Brain microvascular endothelial cell (primary cell): ENCODE results near the gene CORO7.

Experiments
- DNase-seq: peaks from one replicate; pipeline ENCODE4 v3.0.0-alpha.2; 2020
- H3K27ac ChIP-seq: fragments of 250-450 bp; sonication (Bioruptor Pico); 2 replicates; pipeline ENCODE4 v1.5.1; 2020; ENCODE audit warnings: mild to moderate bottlenecking, moderate library complexity
- H3K27me3 ChIP-seq: fragments of 250-450 bp; sonication (Bioruptor Pico); replicated peaks from 2 replicates; pipeline ENCODE4 v1.5.1; 2020; ENCODE audit warnings: mild to moderate bottlenecking
- H3K36me3 ChIP-seq: fragments of 250-450 bp; sonication (Bioruptor Pico); replicated peaks from 2 replicates; pipeline ENCODE4 v1.5.1; 2020; ENCODE audit warnings: mild to moderate bottlenecking
- H3K4me3 ChIP-seq: 2 replicates; pipeline ENCODE4 v1.5.1; 2011; ENCODE audit warnings: low read depth, mild to moderate bottlenecking, control low read depth, low read length, moderate library complexity
- in situ Hi-C: cut with HindIII; loops from 2 replicates; pipeline ENCODE4 v1.10.0; 2017; ENCODE audit warnings: low sequenced_read_pairs, low pct_ligation_motif_present
- TF ChIP-seq, protein P1 (sequence below): IDR thresholded peaks from 2 replicates; pipeline ENCODE4 v1.5.1; 2011; ENCODE audit warnings: low read depth, mild to moderate bottlenecking, moderate library complexity, low read length, control low read depth, inconsistent platforms; ENCODE audit errors: missing control alignments

Gene CORO7

DNA sequence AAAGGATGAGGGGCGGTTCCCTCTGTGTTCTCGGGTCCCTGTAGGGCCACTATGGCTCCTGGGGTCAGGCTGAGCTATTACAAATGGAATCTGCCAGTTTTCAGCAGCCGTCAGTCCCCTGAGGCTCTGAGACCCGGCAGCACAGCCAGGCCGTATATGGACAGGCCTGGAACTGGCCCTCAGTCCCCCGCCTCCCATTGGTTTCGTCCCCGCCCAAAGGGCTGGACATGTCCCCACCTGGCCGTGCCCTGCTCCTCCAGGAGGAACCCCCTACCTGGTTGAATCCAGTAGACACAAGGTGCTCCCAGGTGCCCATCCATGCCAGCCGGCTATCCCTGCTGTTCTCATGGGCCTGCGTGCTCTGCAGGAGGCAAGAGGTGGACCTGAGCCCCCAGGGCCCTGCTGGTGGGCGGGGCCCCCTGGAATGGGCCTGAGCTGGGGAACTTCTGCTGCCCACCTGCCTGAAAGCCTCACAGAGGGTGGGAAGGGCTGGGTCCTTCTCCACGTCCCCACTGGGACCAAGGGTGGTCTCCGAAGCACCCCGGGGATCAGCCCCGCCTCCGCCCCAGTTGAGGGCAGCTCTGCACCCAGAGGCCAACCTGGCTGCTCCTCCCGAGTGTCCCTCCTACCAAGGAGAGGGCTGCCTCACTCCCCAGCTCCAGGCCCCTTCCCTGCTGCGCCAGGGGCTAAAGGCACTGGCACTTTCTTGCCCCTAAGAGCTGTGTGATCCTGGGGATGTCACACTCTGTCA, 27.9 kb downstream of the CORO7 start:
- no peak for DNase-seq
- in situ Hi-C loops: no loop called here
- Histone ChIP-seq H3K4me3 (no peak overlapping the region), H3K27ac (peak overlapping the region; percentile 42), H3K27me3 (no peaks in the 10 kb centered on the region), H3K36me3 (peaks cover 2% of the 10 kb centered on the region)
- TF ChIP-seq, protein P1, sequence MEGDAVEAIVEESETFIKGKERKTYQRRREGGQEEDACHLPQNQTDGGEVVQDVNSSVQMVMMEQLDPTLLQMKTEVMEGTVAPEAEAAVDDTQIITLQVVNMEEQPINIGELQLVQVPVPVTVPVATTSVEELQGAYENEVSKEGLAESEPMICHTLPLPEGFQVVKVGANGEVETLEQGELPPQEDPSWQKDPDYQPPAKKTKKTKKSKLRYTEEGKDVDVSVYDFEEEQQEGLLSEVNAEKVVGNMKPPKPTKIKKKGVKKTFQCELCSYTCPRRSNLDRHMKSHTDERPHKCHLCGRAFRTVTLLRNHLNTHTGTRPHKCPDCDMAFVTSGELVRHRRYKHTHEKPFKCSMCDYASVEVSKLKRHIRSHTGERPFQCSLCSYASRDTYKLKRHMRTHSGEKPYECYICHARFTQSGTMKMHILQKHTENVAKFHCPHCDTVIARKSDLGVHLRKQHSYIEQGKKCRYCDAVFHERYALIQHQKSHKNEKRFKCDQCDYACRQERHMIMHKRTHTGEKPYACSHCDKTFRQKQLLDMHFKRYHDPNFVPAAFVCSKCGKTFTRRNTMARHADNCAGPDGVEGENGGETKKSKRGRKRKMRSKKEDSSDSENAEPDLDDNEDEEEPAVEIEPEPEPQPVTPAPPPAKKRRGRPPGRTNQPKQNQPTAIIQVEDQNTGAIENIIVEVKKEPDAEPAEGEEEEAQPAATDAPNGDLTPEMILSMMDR: no peak

DNA sequence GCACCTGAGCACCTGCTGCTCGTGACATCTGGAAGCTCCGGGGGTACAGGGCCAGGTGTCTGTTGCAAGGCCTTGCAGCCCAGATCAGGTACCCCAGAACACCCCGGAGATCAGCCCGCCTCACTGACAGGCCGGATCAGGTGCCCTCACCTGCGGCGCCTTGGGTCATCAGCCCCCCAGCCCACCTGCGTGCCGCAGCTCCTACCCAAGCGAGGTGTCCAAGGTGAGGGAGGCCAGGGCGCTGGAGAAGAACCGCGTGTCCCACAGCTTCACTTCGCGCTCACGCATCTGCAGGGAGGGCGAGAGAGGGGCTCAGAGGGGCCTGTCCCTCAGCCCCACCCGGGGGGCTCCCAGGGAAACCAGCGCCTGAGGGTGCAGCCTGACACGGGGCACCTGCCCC, 28.6 kb downstream of the CORO7 start:
- TF ChIP-seq, protein P1: no peak
- H3K4me3 ChIP-seq: no peak overlapping the region
- in situ Hi-C loops: no loop called here
- H3K27me3 ChIP-seq: no peaks in the 10 kb centered on the region
- DNase-seq: no peak
- no peak overlapping the region for H3K27ac ChIP-seq
- peaks cover 3% of the 10 kb centered on the region for H3K36me3 ChIP-seq

DNA sequence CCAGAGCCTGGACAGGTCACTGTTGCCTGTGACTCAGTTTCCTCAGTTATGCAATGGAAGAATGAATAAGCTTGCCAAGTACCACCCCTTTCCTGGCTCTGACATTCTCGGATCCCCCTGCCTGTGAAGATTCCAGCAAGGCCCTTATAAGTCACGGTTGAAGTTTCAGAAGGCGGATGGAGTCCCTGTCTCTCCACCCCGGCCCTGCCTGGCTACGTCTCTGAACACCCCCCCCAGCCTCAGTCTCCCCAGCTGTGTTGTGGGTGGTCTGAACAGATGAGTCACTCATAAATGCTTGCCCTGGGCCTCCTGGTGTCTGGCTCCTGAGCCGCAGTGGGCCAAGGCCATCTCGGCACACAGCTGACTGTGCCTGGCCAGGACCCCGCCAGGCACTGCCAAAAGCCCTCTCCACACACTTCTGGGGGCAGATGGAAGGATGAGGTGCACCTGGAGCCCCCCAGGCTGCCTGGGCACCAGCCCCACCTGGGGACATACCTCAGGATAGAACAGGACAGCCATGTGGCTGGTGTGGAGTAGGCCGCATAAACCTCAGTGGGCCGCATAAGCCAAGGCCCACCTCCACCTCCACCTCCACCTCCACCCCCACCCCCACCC, 29.3 kb downstream of the CORO7 start:
- in situ Hi-C loops: no loop called here
- Histone ChIP-seq H3K27me3 (no peaks in the 10 kb centered on the region), H3K36me3 (peaks cover 9% of the 10 kb centered on the region), H3K4me3 (no peak overlapping the region), H3K27ac (no peak overlapping the region)
- TF ChIP-seq, protein P1: no peak
- no peak for DNase-seq

DNA sequence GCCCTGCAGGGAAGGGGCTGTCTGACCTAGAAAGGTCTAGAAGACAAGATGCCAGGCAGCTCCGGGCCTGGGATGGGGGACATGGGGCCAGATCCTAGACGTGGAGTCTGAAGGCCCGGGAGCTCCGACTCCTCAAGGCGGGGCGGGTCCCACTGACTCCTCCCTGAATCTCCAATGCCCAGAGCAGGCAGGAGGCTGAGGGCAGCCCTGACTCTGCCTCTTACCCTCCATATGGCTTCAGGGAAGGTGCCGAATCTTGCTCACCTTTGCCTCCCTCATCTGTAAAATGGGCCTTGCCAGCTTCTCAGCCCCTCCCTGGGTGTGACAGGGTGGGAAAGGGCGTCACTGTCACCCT, 30.0 kb downstream of the CORO7 start:
- TF ChIP-seq, protein P1: no peak
- Histone ChIP-seq H3K4me3 (no peak overlapping the region), H3K27ac (no peak overlapping the region), H3K27me3 (no peaks in the 10 kb centered on the region), H3K36me3 (peaks cover 15% of the 10 kb centered on the region)
- no peak for DNase-seq
- in situ Hi-C loops: no loop called here

DNA sequence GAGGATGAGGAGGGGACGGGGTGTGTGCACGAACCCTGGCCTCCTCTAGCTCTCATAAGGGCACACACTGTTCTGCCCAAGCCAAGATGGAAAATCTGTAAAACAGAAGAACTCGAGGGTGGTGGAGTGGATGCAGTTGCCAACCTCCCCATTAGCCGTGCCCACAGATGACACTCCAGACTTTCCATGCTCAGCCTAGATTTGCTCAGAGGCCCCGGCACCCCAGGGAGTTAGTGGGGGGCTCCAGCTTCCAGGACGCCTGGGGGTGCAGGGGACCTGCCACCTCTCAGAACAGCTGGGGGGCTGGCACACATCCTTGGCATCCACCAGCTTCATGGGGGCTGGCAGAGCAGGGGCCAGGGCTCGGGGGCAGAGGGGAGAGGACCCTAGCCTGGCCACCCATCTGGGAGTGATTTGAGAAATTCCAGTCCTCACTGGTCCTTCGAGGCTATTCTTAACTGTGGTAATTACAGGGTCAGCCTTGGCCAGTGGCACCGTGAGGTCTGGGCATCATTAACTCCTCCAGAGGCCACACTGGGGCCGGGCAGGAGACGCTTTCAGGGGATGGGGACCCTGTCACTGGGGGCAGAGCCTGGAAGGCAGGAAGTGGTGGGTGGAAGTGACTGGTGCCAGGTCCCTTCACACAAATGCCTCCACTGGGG, 30.5 kb downstream of the CORO7 start:
- Histone ChIP-seq H3K27me3 (no peaks in the 10 kb centered on the region), H3K36me3 (peaks cover 20% of the 10 kb centered on the region), H3K4me3 (no peak overlapping the region), H3K27ac (no peak overlapping the region)
- in situ Hi-C loops: no loop called here
- TF ChIP-seq, protein P1: no peak
- no peak for DNase-seq
